ENCODE results near the gene GDA.
"Not testable (repeated sequence)": the region's sequence is repeated elsewhere in the genome, so short reads cannot be mapped to it uniquely, and the experiment has no call there.

The GDA gene

GRCh38 chr9:72254901-72255545 is 105.8 kb downstream of the GDA start:
- no peak for DNase-seq (ENCODE audit: low read depth)
- TF ChIP-seq CTCF (IDR thresholded peaks at IDR 0.05; ENCODE audit: low read depth, low read length, missing control alignments), result no peak
- H3K4me3 ChIP-seq (ENCODE audit: low read depth, low read length), result no peak overlapping the region

GRCh38 chr9:72255569-72255968 is 106.3 kb downstream of the GDA start:
- no peak for TF ChIP-seq CTCF (IDR thresholded peaks at IDR 0.05; ENCODE audit: low read depth, low read length, missing control alignments)
- no peak overlapping the region for H3K4me3 ChIP-seq (ENCODE audit: low read depth, low read length)
- no peak for DNase-seq (ENCODE audit: low read depth)

- DNase-seq (ENCODE audit: low read depth), result no peak
- no peak for TF ChIP-seq CTCF (IDR thresholded peaks at IDR 0.05; ENCODE audit: low read depth, low read length, missing control alignments)
Measured at GRCh38 chr9:72256931-72257330, 107.7 kb downstream of the GDA start.

GRCh38 chr9:72257814-72258213 is 108.6 kb downstream of the GDA start:
- DNase-seq (ENCODE audit: low read depth), result no peak
- no peak overlapping the region for H3K4me3 ChIP-seq (ENCODE audit: low read depth, low read length)
- TF ChIP-seq CTCF (IDR thresholded peaks at IDR 0.05; ENCODE audit: low read depth, low read length, missing control alignments), result no peak

More at GRCh38 chr9:72256931-72257330, 107.7 kb downstream of the GDA start:
- no peak overlapping the region for H3K4me3 ChIP-seq (ENCODE audit: low read depth, low read length)

- H3K4me3 ChIP-seq (ENCODE audit: low read depth, low read length), result no peak overlapping the region
- no peak for TF ChIP-seq CTCF (IDR thresholded peaks at IDR 0.05; ENCODE audit: low read depth, low read length, missing control alignments)
- no peak for DNase-seq (ENCODE audit: low read depth)
Measured at GRCh38 chr9:72262063-72262462, 112.8 kb downstream of the GDA start.

GRCh38 chr9:72263572-72263971 is 114.3 kb downstream of the GDA start:
- no peak overlapping the region for H3K4me3 ChIP-seq (ENCODE audit: low read depth, low read length)
- no peak for TF ChIP-seq CTCF (IDR thresholded peaks at IDR 0.05; ENCODE audit: low read depth, low read length, missing control alignments)
- no peak for DNase-seq (ENCODE audit: low read depth)

- no peak for TF ChIP-seq CTCF (IDR thresholded peaks at IDR 0.05; ENCODE audit: low read depth, low read length, missing control alignments)
- DNase-seq (ENCODE audit: low read depth), result no peak
- no peak overlapping the region for H3K4me3 ChIP-seq (ENCODE audit: low read depth, low read length)
Measured at GRCh38 chr9:72268961-72269360, 119.7 kb downstream of the GDA start.

GRCh38 chr9:72270359-72270758 is 121.1 kb downstream of the GDA start:
- H3K4me3 ChIP-seq (ENCODE audit: low read depth, low read length); DNase-seq (ENCODE audit: low read depth): not testable (repeated sequence)
